Measurements from ENCODE around the gene ST3GAL2.
A peak's percentile ranks its signal among the peaks of the same experiment; 100 is the strongest.
"Not testable (repeated sequence)": the region's sequence is repeated elsewhere in the genome, so short reads cannot be mapped to it uniquely, and the experiment has no call there.

The ST3GAL2 gene

GRCh38 chr16:70332728-70333127 is 106.2 kb downstream of the ST3GAL2 start:
- DNase-seq (ENCODE audit: low spot score), result not testable (repeated sequence)

GRCh38 chr16:70331588-70332358 is 107.1 kb downstream of the ST3GAL2 start:
- peak; percentile 48 for DNase-seq (ENCODE audit: low spot score)

- no peak for DNase-seq (ENCODE audit: low spot score)
These were observed 107.8 kb downstream of the ST3GAL2 start for GRCh38 chr16:70331091-70331490.

All from cerebellar cortex (tissue), 1 donor.